SK-N-SH (cell line): ENCODE data around the gene ADAMTS9.

ENCODE experiments used
- CTCF ChIP-seq: fragments of 200-600 bp; sonication (generic); IDR thresholded peaks from 2 replicates; pipeline ENCODE4 v1.6.1; 2017; ENCODE audit warnings: antibody characterized with exemption, mild to moderate bottlenecking, moderate library complexity
- RFX5 ChIP-seq: IDR thresholded peaks from 2 replicates; pipeline ENCODE4 v1.6.1; 2012; ENCODE audit warnings: mild to moderate bottlenecking, improper control_type of control experiment, low read length
- TCF12 ChIP-seq: IDR thresholded peaks from 2 replicates; pipeline ENCODE4 v1.4.0; 2012
- YY1 ChIP-seq: IDR thresholded peaks from 2 replicates; pipeline ENCODE4 v1.4.0; 2012; ENCODE audit warnings: low read depth, mild to moderate bottlenecking
- ZBTB33 ChIP-seq: IDR thresholded peaks from 2 replicates; pipeline ENCODE4 v1.4.0; 2012; ENCODE audit warnings: low read depth, borderline replicate concordance

- TF ChIP-seq CTCF: no peak
- TF ChIP-seq ZBTB33: no peak
- no peak for TF ChIP-seq YY1
- TF ChIP-seq RFX5: no peak
- TF ChIP-seq TCF12: no peak
Observed at GRCh38 chr3:64578062-64578770, 109.6 kb downstream of the ADAMTS9 start.
